NCI-H1436 treated with DMSO at 0.1 percent for 48 hours (cell line): ENCODE results near the gene PIGP.
"Not testable (repeated sequence)": the region's sequence is repeated elsewhere in the genome, so short reads cannot be mapped to it uniquely, and the experiment has no call there.

ENCODE experiments used
- DNase-seq: peaks from one replicate; lab custom pipeline; 2025; lab: John Stamatoyannopoulos, UW

The PIGP gene

GRCh38 chr21:37044643-37045042 lies 28.2 kb downstream of the PIGP start:
- DNase-seq = no peak

- DNase-seq = no peak
Measured at GRCh38 chr21:37043818-37044217, 29.1 kb downstream of the PIGP start.

- DNase-seq = no peak
Measured at GRCh38 chr21:37041706-37042271, 31.1 kb downstream of the PIGP start.

- no peak for DNase-seq
Measured at GRCh38 chr21:37040212-37040611, 32.7 kb downstream of the PIGP start.

- DNase-seq = no peak
Measured at GRCh38 chr21:37039411-37040075, 33.3 kb downstream of the PIGP start.

GRCh38 chr21:37036177-37036576 lies 36.7 kb downstream of the PIGP start:
- DNase-seq = no peak

GRCh38 chr21:37034394-37034793 lies 38.5 kb downstream of the PIGP start:
- DNase-seq = not testable (repeated sequence)

- no peak for DNase-seq
Measured at GRCh38 chr21:37032877-37033471, 39.9 kb downstream of the PIGP start.

- no peak for DNase-seq
Measured at GRCh38 chr21:37032293-37032692, 40.6 kb downstream of the PIGP start.

- DNase-seq = no peak
Measured at GRCh38 chr21:37030864-37031263, 42.0 kb downstream of the PIGP start.

- DNase-seq = no peak
Measured at GRCh38 chr21:37028570-37028969, 44.3 kb downstream of the PIGP start.

- DNase-seq = no peak
Measured at GRCh38 chr21:37026499-37026898, 46.4 kb downstream of the PIGP start.

GRCh38 chr21:37017951-37018679 lies 54.8 kb downstream of the PIGP start:
- DNase-seq = no peak
